ENCODE results near the gene SGCA. TPM values are rescaled to one million over a fixed set of nuclear protein-coding genes. Genes with fewer than 3 reads are reported as not detected.

The SGCA gene
- total RNA-seq, 2 experiments from 2014 or later = not detected

GRCh38 chr17:50127697-50128361 lies 38.0 kb upstream of the SGCA start:
- POLR2A ChIA-PET = no interaction called here
- Histone ChIP-seq H3K27me3 (ENCODE audit: control insufficient read depth in 1 of 2, insufficient read depth in 2 of 2, low read length in 2 of 2) (peaks cover 10 to 13% of the 10 kb centered on the region in 2 experiments), H3K4me1 (ENCODE audit: insufficient read depth, low read length) (peaks cover 35% of the 10 kb centered on the region), H3K27ac (ENCODE audit: low read depth in 1 of 2, low read length in 2 of 2) (no peak overlapping the region), H3K4me3 (ENCODE audit: low read length) (no peak overlapping the region), H3K9me3 (ENCODE audit: control insufficient read depth in 1 of 2, insufficient read depth in 1 of 2, low read length in 2 of 2) (no peaks in the 10 kb centered on the region), H3K36me3 (ENCODE audit: insufficient read depth, low read length) (no peaks in the 10 kb centered on the region)
- ATAC-seq (ENCODE audit: poor library complexity) (no peak), DNase-seq (peak in 1 of 14 experiments; percentile 15)
- H3K4me1 Mint-ChIP-seq (ENCODE audit: low read depth) = peaks cover 33% of the 10 kb centered on the region
- CTCF ChIA-PET = interaction anchor here (0.9 kb wide), 1 partner anchor 11 kb away, joined by 3 read pairs; no protein-coding TSS in a partner anchor
- intact Hi-C loops (cut with DNase I, micrococcal nuclease) = no loop called here
- H3K4me3 Mint-ChIP-seq = no peak overlapping the region
- peaks cover 8% of the 10 kb centered on the region for H3K36me3 Mint-ChIP-seq (ENCODE audit: low read depth)
- H3K9me3 Mint-ChIP-seq = no peaks in the 10 kb centered on the region
- TF ChIP-seq CTCF (IDR thresholded peaks at IDR 0.05) = no peak
- H3K27me3 Mint-ChIP-seq = peaks cover 27% of the 10 kb centered on the region
- no peak overlapping the region for H3K27ac Mint-ChIP-seq

- no peak for TF ChIP-seq CTCF (IDR thresholded peaks at IDR 0.05)
- CTCF ChIA-PET = no interaction called here
- POLR2A ChIA-PET = no interaction called here
- Histone ChIP-seq H3K27ac (ENCODE audit: low read depth in 1 of 2, low read length in 2 of 2) (no peak overlapping the region), H3K36me3 (ENCODE audit: insufficient read depth, low read length) (no peaks in the 10 kb centered on the region), H3K4me3 (ENCODE audit: low read length) (no peak overlapping the region), H3K27me3 (ENCODE audit: control insufficient read depth in 1 of 2, insufficient read depth in 2 of 2, low read length in 2 of 2) (peaks cover 10 to 13% of the 10 kb centered on the region in 2 experiments), H3K4me1 (ENCODE audit: insufficient read depth, low read length) (peaks cover 35% of the 10 kb centered on the region), H3K9me3 (ENCODE audit: control insufficient read depth in 1 of 2, insufficient read depth in 1 of 2, low read length in 2 of 2) (no peaks in the 10 kb centered on the region)
- Mint-ChIP-seq H3K4me1 (ENCODE audit: low read depth) (peaks cover 33% of the 10 kb centered on the region), H3K27me3 (peaks cover 27% of the 10 kb centered on the region), H3K27ac (peak overlapping the region; percentile 36), H3K4me3 (peak overlapping the region; percentile 89), H3K9me3 (no peaks in the 10 kb centered on the region), H3K36me3 (ENCODE audit: low read depth) (peaks cover 14% of the 10 kb centered on the region)
- ATAC-seq (ENCODE audit: poor library complexity) (no peak), DNase-seq (peak in 1 of 14 experiments; percentile 24)
- intact Hi-C loops (cut with DNase I, micrococcal nuclease) = no loop called here
Observed at GRCh38 chr17:50128441-50129352, 37.1 kb upstream of the SGCA start.

GRCh38 chr17:50129353-50129727 lies 36.5 kb upstream of the SGCA start:
- H3K4me3 ChIP-seq (ENCODE audit: low read length) = peak overlapping the region; percentile 10
- DNase-seq (peak in 2 of 14 experiments; percentile 18 to 37), ATAC-seq (ENCODE audit: poor library complexity) (no peak)
- intact Hi-C loops (cut with DNase I, micrococcal nuclease) = no loop called here
- peaks cover 4% of the 10 kb centered on the region for H3K36me3 ChIP-seq (ENCODE audit: insufficient read depth, low read length)
- H3K27ac ChIP-seq (ENCODE audit: low read depth in 1 of 2, low read length in 2 of 2) = no peak overlapping the region
- Mint-ChIP-seq H3K9me3 (no peaks in the 10 kb centered on the region), H3K4me3 (peak overlapping the region; percentile 80), H3K36me3 (ENCODE audit: low read depth) (peaks cover 20% of the 10 kb centered on the region), H3K27me3 (peaks cover 27% of the 10 kb centered on the region), H3K4me1 (ENCODE audit: low read depth) (peaks cover 33% of the 10 kb centered on the region), H3K27ac (peak overlapping the region; percentile 58)
- no peaks in the 10 kb centered on the region for H3K9me3 ChIP-seq (ENCODE audit: control insufficient read depth in 1 of 2, insufficient read depth in 1 of 2, low read length in 2 of 2)
- ChIA-PET CTCF (interaction anchor here (0.7 to 3.1 kb wide), 3 partner anchors 11 to 35 kb away, joined by 3 to 10 read pairs (median 3); no protein-coding TSS in a partner anchor), POLR2A (interaction anchor here (1.7 kb wide), 1 partner anchor 12 kb away, joined by 6 read pairs; no protein-coding TSS in a partner anchor)
- H3K4me1 ChIP-seq (ENCODE audit: insufficient read depth, low read length) = peaks cover 35% of the 10 kb centered on the region
- TF ChIP-seq CTCF (IDR thresholded peaks at IDR 0.05) = no peak
- peaks cover 10 to 13% of the 10 kb centered on the region in 2 experiments for H3K27me3 ChIP-seq (ENCODE audit: control insufficient read depth in 1 of 2, insufficient read depth in 2 of 2, low read length in 2 of 2)

Measured in CD4-positive, alpha-beta T cell (primary cell).